Nephron (organoid): ENCODE measurements around the gene SNAP23.

Experiments used
- H3K27ac Mint-ChIP-seq, 3 experiments: 2 replicates each; pipeline ENCODE4 v1.8.0; 2020; ENCODE audit warnings: mixed read lengths in 3 of 3, mild to moderate bottlenecking in 2 of 3, moderate library complexity in 1 of 3
- H3K27me3 Mint-ChIP-seq: 2 replicates; pipeline ENCODE4 v1.8.0; 2021; ENCODE audit warnings: low read depth, mild to moderate bottlenecking, moderate library complexity, mixed read lengths
- H3K36me3 Mint-ChIP-seq: 2 replicates; pipeline ENCODE4 v1.8.0; 2020; ENCODE audit warnings: low read depth, mixed read lengths
- H3K4me1 Mint-ChIP-seq: 2 replicates; pipeline ENCODE4 v1.8.0; 2020; ENCODE audit warnings: mixed read lengths
- H3K4me3 Mint-ChIP-seq, 3 experiments: 2 replicates each; pipeline ENCODE4 v1.8.0; 2020; ENCODE audit warnings: mild to moderate bottlenecking in 3 of 3, mixed read lengths in 3 of 3, moderate library complexity in 2 of 3
- H3K9me3 Mint-ChIP-seq: 2 replicates; pipeline ENCODE4 v1.8.0; 2020; ENCODE audit warnings: mixed read lengths
- CTCF ChIP-seq, 3 experiments: fragments of 200-600 bp; sonication (generic); IDR thresholded peaks; one replicate each; pipeline ENCODE4 v1.5.0; 2021; ENCODE audit warnings: antibody characterized with exemption in 3 of 3; ENCODE audit not compliant: unreplicated experiment in 3 of 3

The SNAP23 gene

GRCh38 chr15:42465520-42466259 lies 29.7 kb upstream of the SNAP23 start:
- Mint-ChIP-seq H3K27ac (no peak overlapping the region), H3K27me3 (no peaks in the 10 kb centered on the region), H3K4me1 (peaks cover 9% of the 10 kb centered on the region), H3K9me3 (no peaks in the 10 kb centered on the region), H3K4me3 (no peak overlapping the region), H3K36me3 (peaks cover 16% of the 10 kb centered on the region)
- no peak for TF ChIP-seq CTCF (IDR thresholded peaks at IDR 0.05; ENCODE audit: unreplicated experiment in 3 of 3)

GRCh38 chr15:42471002-42471401 lies 24.4 kb upstream of the SNAP23 start:
- peaks cover 11% of the 10 kb centered on the region for H3K36me3 Mint-ChIP-seq
- H3K27me3 Mint-ChIP-seq: no peaks in the 10 kb centered on the region
- no peaks in the 10 kb centered on the region for H3K9me3 Mint-ChIP-seq
- H3K27ac Mint-ChIP-seq: no peak overlapping the region
- H3K4me3 Mint-ChIP-seq: no peak overlapping the region
- no peaks in the 10 kb centered on the region for H3K4me1 Mint-ChIP-seq
- TF ChIP-seq CTCF (IDR thresholded peaks at IDR 0.05; ENCODE audit: unreplicated experiment in 3 of 3): no peak

GRCh38 chr15:42474827-42475226 lies 20.6 kb upstream of the SNAP23 start:
- H3K9me3 Mint-ChIP-seq: no peaks in the 10 kb centered on the region
- no peaks in the 10 kb centered on the region for H3K27me3 Mint-ChIP-seq
- no peak overlapping the region for H3K4me3 Mint-ChIP-seq
- no peaks in the 10 kb centered on the region for H3K4me1 Mint-ChIP-seq
- no peak for TF ChIP-seq CTCF (IDR thresholded peaks at IDR 0.05; ENCODE audit: unreplicated experiment in 3 of 3)
- no peak overlapping the region for H3K27ac Mint-ChIP-seq
- peaks cover 5% of the 10 kb centered on the region for H3K36me3 Mint-ChIP-seq

- H3K27me3 Mint-ChIP-seq: no peaks in the 10 kb centered on the region
- TF ChIP-seq CTCF (IDR thresholded peaks at IDR 0.05; ENCODE audit: unreplicated experiment in 3 of 3): no peak
- H3K36me3 Mint-ChIP-seq: peaks cover 26% of the 10 kb centered on the region
- H3K9me3 Mint-ChIP-seq: peaks cover 15% of the 10 kb centered on the region
- H3K27ac Mint-ChIP-seq: no peak overlapping the region
- no peak overlapping the region for H3K4me3 Mint-ChIP-seq
- no peaks in the 10 kb centered on the region for H3K4me1 Mint-ChIP-seq
Observed at GRCh38 chr15:42482701-42483100, 12.7 kb upstream of the SNAP23 start.

- H3K4me3 Mint-ChIP-seq: no peak overlapping the region
- H3K27ac Mint-ChIP-seq: peak overlapping the region in 1 of 3 experiments; percentile 2
- H3K27me3 Mint-ChIP-seq: no peaks in the 10 kb centered on the region
- TF ChIP-seq CTCF (IDR thresholded peaks at IDR 0.05; ENCODE audit: unreplicated experiment in 3 of 3): no peak
- H3K4me1 Mint-ChIP-seq: peaks cover 6% of the 10 kb centered on the region
- H3K9me3 Mint-ChIP-seq: peaks cover 15% of the 10 kb centered on the region
- peaks cover 27% of the 10 kb centered on the region for H3K36me3 Mint-ChIP-seq
Observed at GRCh38 chr15:42483677-42484076, 11.8 kb upstream of the SNAP23 start.

GRCh38 chr15:42490291-42490670 lies 5.2 kb upstream of the SNAP23 start:
- H3K27me3 Mint-ChIP-seq: no peaks in the 10 kb centered on the region
- H3K9me3 Mint-ChIP-seq: no peaks in the 10 kb centered on the region
- H3K27ac Mint-ChIP-seq: peak overlapping the region; percentile 99 to 100 (median 100)
- peaks cover 25% of the 10 kb centered on the region for H3K4me1 Mint-ChIP-seq
- no peak for TF ChIP-seq CTCF (IDR thresholded peaks at IDR 0.05; ENCODE audit: unreplicated experiment in 3 of 3)
- H3K36me3 Mint-ChIP-seq: peaks cover 7% of the 10 kb centered on the region
- H3K4me3 Mint-ChIP-seq: peak overlapping the region; percentile 86 to 98 (median 96)
